ENCODE measurements around the gene SYT9.

- TF ChIP-seq POLR2A (IDR thresholded peaks at IDR 0.05) (no peak), CTCF (IDR thresholded peaks at IDR 0.05 in 8 of 11, conservative IDR thresholded peaks at IDR 0.05 in 3 of 11) (no peak)
Measured at GRCh38 chr11:7251487-7251835, 243 bp upstream of the SYT9 start.
